ENCODE data around the gene YAP1. TPM values are rescaled to one million over a fixed set of nuclear protein-coding genes. Genes with fewer than 3 reads are reported as not detected.
A peak's percentile ranks its signal among the peaks of the same experiment; 100 is the strongest.

Gene YAP1
- total RNA-seq, 1 experiment from 2014 or later = 57.5 TPM

DNA sequence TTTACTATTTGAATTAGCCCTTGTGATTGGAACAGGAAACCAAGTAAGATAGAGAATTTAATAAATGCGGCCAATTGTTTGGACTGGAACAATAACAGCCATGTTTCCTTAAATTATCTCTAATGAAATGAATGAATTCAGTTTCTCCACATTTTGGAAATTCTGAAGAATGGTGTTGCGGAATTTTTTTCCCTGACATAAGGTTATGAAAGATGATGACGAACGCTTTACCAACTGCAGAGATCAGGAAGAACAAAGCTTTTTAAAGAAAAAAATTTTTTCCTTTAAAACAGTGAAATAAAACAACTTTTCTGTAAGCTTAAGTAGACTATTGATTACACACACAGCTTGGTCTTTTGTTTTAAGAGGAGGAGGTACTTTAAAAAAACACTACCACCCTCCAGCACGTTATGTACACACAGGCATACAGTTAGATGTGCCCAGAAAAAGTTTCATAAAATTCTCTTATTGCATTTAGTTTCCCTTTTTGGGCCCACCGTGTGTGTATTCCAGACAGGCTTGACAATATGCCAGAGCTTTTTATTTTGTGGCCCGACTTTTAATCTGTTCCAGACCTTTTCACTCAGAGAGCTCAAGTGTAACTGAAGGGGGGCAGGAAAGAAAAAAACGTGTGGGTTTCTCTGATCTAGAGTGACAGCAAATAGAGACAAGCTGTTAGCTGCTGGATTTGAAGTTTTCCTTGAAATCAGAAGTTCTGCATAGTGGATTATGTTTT lies 77.3 kb downstream of the YAP1 start:
- Mint-ChIP-seq H3K36me3 (ENCODE audit: insufficient read depth, unreplicated experiment) (peaks cover 9% of the 10 kb centered on the region), H3K4me1 (ENCODE audit: low read depth, unreplicated experiment) (peaks cover 29% of the 10 kb centered on the region)
- CTCF ChIA-PET = interaction anchor here (0.6 to 0.8 kb wide), 2 partner anchors 13 to 178 kb away, joined by 3 to 4 read pairs; no protein-coding TSS in a partner anchor

GRCh38 chr11:102188488-102188887 lies 78.2 kb downstream of the YAP1 start:
- CTCF ChIA-PET = no interaction called here
- no peak for TF ChIP-seq CTCF (IDR thresholded peaks at IDR 0.05; ENCODE audit: unreplicated experiment)
- H3K4me1 Mint-ChIP-seq (ENCODE audit: low read depth, unreplicated experiment) = peaks cover 32% of the 10 kb centered on the region

More for the DNA sequence above, 77.3 kb downstream of the YAP1 start:
- no peak overlapping the region for H3K4me3 Mint-ChIP-seq (ENCODE audit: low read depth, unreplicated experiment)
- BruUV-seq (replicated peaks) = no TSS peak
- TF ChIP-seq CTCF (IDR thresholded peaks at IDR 0.05; ENCODE audit: unreplicated experiment) = no peak
- no peaks in the 10 kb centered on the region for H3K9me3 Mint-ChIP-seq (ENCODE audit: low read depth, unreplicated experiment)
- no peak for DNase-seq
- no peaks in the 10 kb centered on the region for H3K27me3 Mint-ChIP-seq (ENCODE audit: unreplicated experiment)
- intact Hi-C loops (cut with micrococcal nuclease; ENCODE audit: unreplicated experiment) = no loop called here
- H3K27ac Mint-ChIP-seq (ENCODE audit: unreplicated experiment) = peak overlapping the region; percentile 63

GRCh38 chr11:102191832-102192231 lies 81.6 kb downstream of the YAP1 start:
- no peak for DNase-seq
- Mint-ChIP-seq H3K4me3 (ENCODE audit: low read depth, unreplicated experiment) (no peak overlapping the region), H3K9me3 (ENCODE audit: low read depth, unreplicated experiment) (no peaks in the 10 kb centered on the region), H3K27me3 (ENCODE audit: unreplicated experiment) (no peaks in the 10 kb centered on the region), H3K27ac (ENCODE audit: unreplicated experiment) (no peak overlapping the region), H3K4me1 (ENCODE audit: low read depth, unreplicated experiment) (peaks cover 26% of the 10 kb centered on the region), H3K36me3 (ENCODE audit: insufficient read depth, unreplicated experiment) (peaks cover 7% of the 10 kb centered on the region)
- TF ChIP-seq CTCF (IDR thresholded peaks at IDR 0.05; ENCODE audit: unreplicated experiment) = no peak
- CTCF ChIA-PET = no interaction called here
- intact Hi-C loops (cut with micrococcal nuclease; ENCODE audit: unreplicated experiment) = no loop called here
- no TSS peak for BruUV-seq (replicated peaks)

More at GRCh38 chr11:102188488-102188887, 78.2 kb downstream of the YAP1 start:
- DNase-seq = no peak
- H3K4me3 Mint-ChIP-seq (ENCODE audit: low read depth, unreplicated experiment) = no peak overlapping the region
- no TSS peak for BruUV-seq (replicated peaks)
- H3K27ac Mint-ChIP-seq (ENCODE audit: unreplicated experiment) = no peak overlapping the region
- H3K36me3 Mint-ChIP-seq (ENCODE audit: insufficient read depth, unreplicated experiment) = peaks cover 1% of the 10 kb centered on the region
- H3K27me3 Mint-ChIP-seq (ENCODE audit: unreplicated experiment) = no peaks in the 10 kb centered on the region
- intact Hi-C loops (cut with micrococcal nuclease; ENCODE audit: unreplicated experiment) = no loop called here
- H3K9me3 Mint-ChIP-seq (ENCODE audit: low read depth, unreplicated experiment) = no peaks in the 10 kb centered on the region

- BruUV-seq (replicated peaks) = no TSS peak
- TF ChIP-seq CTCF (IDR thresholded peaks at IDR 0.05; ENCODE audit: unreplicated experiment) = no peak
- intact Hi-C loops (cut with micrococcal nuclease; ENCODE audit: unreplicated experiment) = no loop called here
- Mint-ChIP-seq H3K36me3 (ENCODE audit: insufficient read depth, unreplicated experiment) (peaks cover 7% of the 10 kb centered on the region), H3K9me3 (ENCODE audit: low read depth, unreplicated experiment) (no peaks in the 10 kb centered on the region), H3K27ac (ENCODE audit: unreplicated experiment) (no peak overlapping the region), H3K4me3 (ENCODE audit: low read depth, unreplicated experiment) (no peak overlapping the region), H3K27me3 (ENCODE audit: unreplicated experiment) (no peaks in the 10 kb centered on the region), H3K4me1 (ENCODE audit: low read depth, unreplicated experiment) (peaks cover 19% of the 10 kb centered on the region)
- CTCF ChIA-PET = no interaction called here
- no peak for DNase-seq
Observed at GRCh38 chr11:102192349-102193066, 82.3 kb downstream of the YAP1 start.

Measured in Calu3 (cell line).